Measurements from ENCODE around the gene KSR2.

The KSR2 gene

GRCh38 chr12:117467588-117467987 is 501.2 kb downstream of the KSR2 start:
- in situ Hi-C loops (cut with HindIII; ENCODE audit: low sequenced_read_pairs): no loop called here
- no peak overlapping the region for H3K4me3 ChIP-seq (ENCODE audit: low read depth, low read length)
- DNase-seq (ENCODE audit: low read depth, low spot score): no peak
- no peak for TF ChIP-seq CTCF (IDR thresholded peaks at IDR 0.05; ENCODE audit: low read depth, low read length)

- in situ Hi-C loops (cut with HindIII; ENCODE audit: low sequenced_read_pairs): no loop called here
- TF ChIP-seq CTCF (IDR thresholded peaks at IDR 0.05; ENCODE audit: low read depth, low read length): no peak
- H3K4me3 ChIP-seq (ENCODE audit: low read depth, low read length): no peak overlapping the region
- DNase-seq (ENCODE audit: low read depth, low spot score): no peak
Observed at GRCh38 chr12:117466677-117467362, 502.0 kb downstream of the KSR2 start.

GRCh38 chr12:117461732-117462131 is 507.1 kb downstream of the KSR2 start:
- in situ Hi-C loops (cut with HindIII; ENCODE audit: low sequenced_read_pairs): no loop called here
- no peak for DNase-seq (ENCODE audit: low read depth, low spot score)
- no peak overlapping the region for H3K4me3 ChIP-seq (ENCODE audit: low read depth, low read length)
- no peak for TF ChIP-seq CTCF (IDR thresholded peaks at IDR 0.05; ENCODE audit: low read depth, low read length)

GRCh38 chr12:117459229-117459628 is 509.6 kb downstream of the KSR2 start:
- no peak overlapping the region for H3K4me3 ChIP-seq (ENCODE audit: low read depth, low read length)
- no peak for DNase-seq (ENCODE audit: low read depth, low spot score)
- in situ Hi-C loops (cut with HindIII; ENCODE audit: low sequenced_read_pairs): no loop called here
- TF ChIP-seq CTCF (IDR thresholded peaks at IDR 0.05; ENCODE audit: low read depth, low read length): no peak

- no peak overlapping the region for H3K4me3 ChIP-seq (ENCODE audit: low read depth, low read length)
- TF ChIP-seq CTCF (IDR thresholded peaks at IDR 0.05; ENCODE audit: low read depth, low read length): no peak
- DNase-seq (ENCODE audit: low read depth, low spot score): no peak
- in situ Hi-C loops (cut with HindIII; ENCODE audit: low sequenced_read_pairs): no loop called here
Observed at GRCh38 chr12:117457189-117457588, 511.6 kb downstream of the KSR2 start.

- DNase-seq (ENCODE audit: low read depth, low spot score): no peak
- H3K4me3 ChIP-seq (ENCODE audit: low read depth, low read length): no peak overlapping the region
- in situ Hi-C loops (cut with HindIII; ENCODE audit: low sequenced_read_pairs): no loop called here
- no peak for TF ChIP-seq CTCF (IDR thresholded peaks at IDR 0.05; ENCODE audit: low read depth, low read length)
Observed at GRCh38 chr12:117456076-117456475, 512.7 kb downstream of the KSR2 start.

All from astrocyte of the spinal cord (primary cell).